GM12872 (cell line): ENCODE data around the gene AGAP1.

Experiments used
- TF ChIP-seq, protein P1 (sequence below): IDR thresholded peaks from 3 replicates; pipeline ENCODE4 v1.5.1; 2011; ENCODE audit warnings: low read depth, mild to moderate bottlenecking, low read length, moderate library complexity; ENCODE audit not compliant: insufficient read depth

The AGAP1 gene

DNA sequence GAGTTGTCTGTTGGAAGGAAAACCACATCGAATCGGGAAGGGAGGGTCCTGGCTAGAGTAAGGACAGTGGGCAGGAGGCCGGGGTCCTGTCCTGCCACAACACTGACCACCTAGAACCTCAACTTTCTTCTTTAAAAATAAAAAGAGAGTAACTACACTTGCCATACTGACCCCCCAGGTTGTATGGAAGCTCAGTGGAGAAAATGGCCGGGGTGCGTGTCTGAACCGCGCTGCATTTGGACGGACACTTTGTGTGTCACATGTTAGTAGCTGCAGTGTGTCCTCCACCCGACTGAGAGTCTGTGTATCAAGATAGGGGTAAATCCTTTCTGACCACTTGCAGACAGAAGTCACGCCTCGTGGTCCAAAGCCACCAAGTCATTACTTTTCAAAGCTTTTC lies 587.3 kb downstream of the AGAP1 start:
- TF ChIP-seq, protein P1, sequence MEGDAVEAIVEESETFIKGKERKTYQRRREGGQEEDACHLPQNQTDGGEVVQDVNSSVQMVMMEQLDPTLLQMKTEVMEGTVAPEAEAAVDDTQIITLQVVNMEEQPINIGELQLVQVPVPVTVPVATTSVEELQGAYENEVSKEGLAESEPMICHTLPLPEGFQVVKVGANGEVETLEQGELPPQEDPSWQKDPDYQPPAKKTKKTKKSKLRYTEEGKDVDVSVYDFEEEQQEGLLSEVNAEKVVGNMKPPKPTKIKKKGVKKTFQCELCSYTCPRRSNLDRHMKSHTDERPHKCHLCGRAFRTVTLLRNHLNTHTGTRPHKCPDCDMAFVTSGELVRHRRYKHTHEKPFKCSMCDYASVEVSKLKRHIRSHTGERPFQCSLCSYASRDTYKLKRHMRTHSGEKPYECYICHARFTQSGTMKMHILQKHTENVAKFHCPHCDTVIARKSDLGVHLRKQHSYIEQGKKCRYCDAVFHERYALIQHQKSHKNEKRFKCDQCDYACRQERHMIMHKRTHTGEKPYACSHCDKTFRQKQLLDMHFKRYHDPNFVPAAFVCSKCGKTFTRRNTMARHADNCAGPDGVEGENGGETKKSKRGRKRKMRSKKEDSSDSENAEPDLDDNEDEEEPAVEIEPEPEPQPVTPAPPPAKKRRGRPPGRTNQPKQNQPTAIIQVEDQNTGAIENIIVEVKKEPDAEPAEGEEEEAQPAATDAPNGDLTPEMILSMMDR, result no peak

DNA sequence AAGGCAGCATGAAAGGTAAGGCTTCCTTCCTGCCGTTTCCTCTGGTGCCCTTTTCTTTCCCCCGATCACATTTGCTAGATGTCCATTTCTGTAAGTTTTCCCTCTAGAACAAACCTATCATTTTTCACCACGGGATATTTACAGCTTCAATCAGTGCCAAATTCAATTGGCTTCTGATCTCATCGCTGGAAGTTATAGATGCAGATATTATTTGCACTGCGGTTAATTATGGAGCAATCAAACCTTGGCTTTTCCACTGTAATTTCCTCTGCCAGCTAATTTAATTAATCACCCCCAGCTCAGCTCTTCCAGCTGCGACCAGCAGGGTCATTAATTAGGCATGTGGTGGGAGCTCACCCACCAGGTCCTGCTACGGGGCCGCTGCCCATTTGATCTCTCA lies 588.2 kb downstream of the AGAP1 start:
- TF ChIP-seq, protein P1, result no peak

DNA sequence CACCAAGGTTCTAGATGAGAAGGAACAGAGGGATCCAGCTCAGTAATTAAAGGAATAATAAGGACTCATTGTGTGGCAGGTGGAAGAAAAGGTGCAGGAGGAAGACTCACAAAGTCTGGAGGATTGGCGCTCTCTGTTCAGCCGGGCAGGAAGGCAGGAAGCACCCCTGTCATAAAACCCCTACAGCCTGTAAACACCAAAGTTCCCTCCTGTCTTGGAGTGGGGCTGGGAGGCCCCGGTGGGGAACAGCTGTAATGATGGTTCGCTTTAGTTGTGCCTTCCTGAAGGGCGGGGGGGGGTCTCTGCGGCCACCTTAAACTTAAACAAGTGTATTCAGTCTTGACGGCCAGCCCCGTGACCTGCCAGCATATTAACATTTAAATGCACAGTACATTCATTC lies 590.1 kb downstream of the AGAP1 start:
- TF ChIP-seq, protein P1, result no peak

DNA sequence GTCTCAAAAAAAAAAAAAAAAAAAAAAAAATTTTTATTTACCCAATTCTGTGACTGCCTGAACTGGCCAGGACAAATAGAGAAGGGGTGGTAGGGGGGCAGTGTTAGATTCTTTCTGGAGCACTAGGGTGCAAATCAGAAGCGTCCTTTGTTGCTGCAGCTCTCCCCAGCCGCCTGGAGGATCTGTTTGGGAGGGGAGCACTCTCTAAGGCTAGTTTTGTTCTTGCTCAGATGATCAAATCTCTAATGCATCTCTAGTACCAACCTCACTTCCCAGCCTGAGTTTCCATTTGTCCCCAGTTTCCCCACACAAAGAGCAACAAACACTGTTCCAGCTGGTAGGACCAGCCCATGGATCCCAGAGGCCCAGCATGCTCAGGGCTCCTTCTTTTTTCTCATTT lies 591.4 kb downstream of the AGAP1 start:
- TF ChIP-seq, protein P1, result no peak

DNA sequence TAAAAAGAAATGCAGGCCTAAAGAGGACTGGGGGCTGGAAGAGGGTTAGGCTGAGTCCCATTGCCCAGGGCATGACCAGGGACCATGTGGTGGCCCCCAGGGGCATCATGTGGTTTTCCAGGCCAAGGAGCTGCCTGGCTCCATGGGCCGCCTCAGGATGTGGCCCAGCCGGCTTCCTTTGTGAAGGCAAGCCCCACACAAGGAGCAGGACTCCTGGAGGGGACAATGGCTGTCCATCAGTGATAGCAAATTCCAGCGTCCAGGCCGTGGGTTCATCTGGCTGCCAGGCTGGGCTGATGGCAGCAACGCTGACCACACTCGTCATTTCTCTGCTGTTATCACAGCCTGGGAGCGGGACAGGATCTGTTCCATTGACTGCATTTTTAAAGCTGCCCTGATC lies 591.8 kb downstream of the AGAP1 start:
- TF ChIP-seq, protein P1, result no peak

DNA sequence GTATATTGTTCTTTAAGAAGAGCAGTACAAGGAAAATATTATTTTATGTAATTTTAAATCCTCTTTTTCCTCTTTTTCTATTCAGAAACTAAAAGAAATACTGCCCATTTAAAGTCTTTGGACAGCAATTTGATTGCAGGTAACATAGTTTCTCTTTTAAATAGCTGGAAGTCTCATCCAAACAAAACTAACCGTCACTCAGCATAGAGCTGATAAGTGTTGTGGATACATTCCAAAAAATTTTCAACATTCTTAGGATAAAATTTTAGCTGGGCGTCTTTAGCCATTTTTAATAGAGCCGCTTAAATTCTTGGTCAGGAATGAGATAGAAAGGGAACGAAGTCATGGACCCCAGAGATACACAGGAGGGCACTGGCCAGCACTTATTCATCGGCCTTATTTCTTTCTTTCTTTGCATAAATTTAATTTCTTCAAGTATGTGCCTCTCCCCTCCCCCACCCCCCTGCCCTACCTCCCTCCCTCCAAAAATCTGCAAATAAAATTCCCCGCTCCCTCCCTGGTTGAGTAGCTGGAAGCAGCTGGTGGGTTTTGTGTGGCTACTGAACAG lies 592.6 kb downstream of the AGAP1 start:
- TF ChIP-seq, protein P1, result no peak

DNA sequence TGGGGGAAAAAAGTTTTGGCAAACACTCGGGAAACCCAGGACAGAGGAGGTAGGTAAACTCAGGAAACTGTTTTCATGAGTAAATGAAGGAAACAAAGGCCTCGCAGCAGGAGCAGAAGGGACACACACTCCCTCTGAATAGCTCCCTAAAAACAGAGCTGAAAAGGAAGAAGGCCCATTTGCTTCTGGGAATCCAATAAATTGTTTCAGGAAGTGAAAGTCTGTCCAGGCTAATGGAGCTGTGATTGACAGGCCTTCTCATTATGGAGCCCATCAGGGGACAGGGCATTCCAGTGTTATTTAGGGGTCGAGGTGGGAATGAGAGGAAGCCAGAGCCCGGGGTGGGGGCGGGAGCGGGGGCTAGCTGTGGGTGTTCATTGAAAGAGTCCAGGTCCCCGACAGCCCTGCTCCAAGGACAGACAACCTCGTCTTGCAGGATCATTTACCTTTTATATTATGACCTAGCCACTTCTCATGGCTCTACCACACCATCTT lies 593.2 kb downstream of the AGAP1 start:
- TF ChIP-seq, protein P1, result no peak
